ENCODE measurements around the gene XXYLT1.
"Not testable (repeated sequence)": the region's sequence is repeated elsewhere in the genome, so short reads cannot be mapped to it uniquely, and the experiment has no call there.

XXYLT1 gene, protein sequence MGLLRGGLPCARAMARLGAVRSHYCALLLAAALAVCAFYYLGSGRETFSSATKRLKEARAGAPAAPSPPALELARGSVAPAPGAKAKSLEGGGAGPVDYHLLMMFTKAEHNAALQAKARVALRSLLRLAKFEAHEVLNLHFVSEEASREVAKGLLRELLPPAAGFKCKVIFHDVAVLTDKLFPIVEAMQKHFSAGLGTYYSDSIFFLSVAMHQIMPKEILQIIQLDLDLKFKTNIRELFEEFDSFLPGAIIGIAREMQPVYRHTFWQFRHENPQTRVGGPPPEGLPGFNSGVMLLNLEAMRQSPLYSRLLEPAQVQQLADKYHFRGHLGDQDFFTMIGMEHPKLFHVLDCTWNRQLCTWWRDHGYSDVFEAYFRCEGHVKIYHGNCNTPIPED

DNA sequence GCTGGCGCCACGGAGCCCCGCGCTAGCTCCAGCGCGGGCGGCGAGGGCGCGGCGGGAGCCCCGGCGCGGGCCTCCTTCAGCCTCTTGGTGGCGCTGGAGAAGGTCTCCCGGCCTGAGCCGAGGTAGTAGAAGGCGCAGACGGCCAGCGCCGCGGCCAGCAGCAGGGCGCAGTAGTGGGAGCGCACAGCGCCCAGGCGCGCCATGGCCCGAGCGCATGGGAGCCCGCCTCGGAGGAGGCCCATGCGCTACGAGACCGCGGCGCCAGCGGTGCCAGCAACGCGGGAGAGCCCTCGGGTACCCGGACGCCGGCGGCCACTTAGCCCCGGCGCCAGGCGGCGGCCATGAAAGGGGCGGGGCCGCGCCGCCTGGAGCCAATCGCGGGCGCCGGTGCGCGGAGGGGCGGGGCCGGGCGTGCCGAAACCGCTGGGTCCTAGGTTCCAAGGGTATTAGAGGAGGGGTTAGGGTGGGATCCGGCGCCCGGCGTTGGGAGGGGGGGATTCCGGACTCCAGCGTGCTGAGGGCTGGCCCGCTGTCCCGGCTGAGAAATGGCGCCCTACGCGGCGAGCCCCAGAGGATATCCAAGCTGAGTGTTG, at the start of gene XXYLT1:
Gene XXYLT1 (minus strand): TSS at position 343 of the 593 bp plus-strand sequence. CDS start 101 bp downstream, at position 242.
- peak; percentile 93 for DNase-seq

DNA sequence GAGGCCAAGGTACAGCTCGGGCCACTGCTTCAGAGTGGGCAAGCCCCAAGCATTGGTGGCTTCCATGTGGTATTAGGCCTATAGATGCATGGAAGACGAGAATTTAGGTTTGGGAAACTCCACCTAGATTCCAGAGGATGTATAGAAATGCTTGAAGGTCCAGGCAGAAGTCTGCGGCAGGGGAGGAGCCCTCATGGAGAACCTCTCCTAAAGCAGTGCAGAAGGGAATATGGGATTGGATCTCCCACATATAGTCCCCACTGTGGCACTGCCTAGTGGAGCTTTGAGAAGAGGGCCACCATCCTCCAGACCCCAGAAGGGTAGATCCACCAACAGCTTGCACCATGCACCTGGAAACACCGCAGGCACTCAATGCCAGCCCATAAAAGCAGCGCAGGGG, 48.1 kb upstream of the XXYLT1 start:
- DNase-seq, result no peak

DNA sequence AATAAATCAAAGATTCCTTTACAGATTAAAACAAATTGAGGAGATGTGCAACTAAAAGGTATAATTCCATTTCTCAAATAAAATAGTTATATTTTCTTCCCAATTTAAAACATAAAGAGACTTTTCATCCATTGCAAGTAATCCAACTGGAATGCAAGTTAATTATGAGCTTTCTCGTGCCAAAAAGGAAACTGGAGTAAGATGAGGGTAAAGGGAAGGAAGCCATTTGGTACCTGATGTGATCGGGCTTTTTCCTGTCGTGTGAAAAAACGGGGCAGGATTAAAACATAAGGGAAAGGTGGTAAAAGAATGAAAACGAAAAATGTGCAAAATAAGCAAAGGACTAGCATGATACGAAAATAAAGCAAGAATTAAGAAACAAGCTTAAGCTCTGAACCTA, 41.8 kb upstream of the XXYLT1 start:
- no peak for DNase-seq

DNA sequence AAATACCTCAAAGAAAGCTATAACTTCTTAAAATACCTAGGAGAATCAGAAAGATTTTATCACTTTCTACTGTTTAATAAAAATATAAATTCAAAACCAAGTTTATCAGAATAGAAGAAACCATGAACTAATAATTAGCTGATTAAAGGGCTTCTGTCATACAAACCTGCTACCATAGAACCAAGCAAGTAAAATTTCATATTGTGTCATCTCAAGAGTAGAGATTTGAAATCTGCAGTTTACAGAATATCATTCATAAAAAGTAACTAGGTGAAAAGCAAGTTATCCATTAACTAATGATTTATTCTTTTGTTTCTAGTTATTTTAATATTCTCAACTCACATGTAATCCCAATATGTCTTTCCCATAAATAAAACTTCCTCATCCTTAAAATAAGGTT, 36.8 kb upstream of the XXYLT1 start:
- DNase-seq, result no peak

DNA sequence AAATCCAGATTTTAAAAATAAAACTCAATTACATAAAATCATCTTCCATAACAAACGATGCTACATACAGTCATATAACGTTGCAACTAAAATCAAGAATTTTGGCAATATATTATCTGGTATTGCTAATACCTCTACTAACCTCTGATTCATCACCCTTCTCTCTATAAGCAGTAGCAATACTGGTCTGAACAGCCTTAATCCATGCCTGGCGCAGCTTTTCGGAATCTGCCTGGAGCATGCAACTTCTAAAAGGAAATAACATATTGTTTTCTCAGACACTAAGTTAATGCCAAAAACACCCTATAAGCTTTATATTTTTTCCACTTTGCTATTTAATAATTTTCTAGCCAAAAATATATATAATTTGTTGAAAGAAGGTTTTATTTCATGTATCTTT, 35.4 kb upstream of the XXYLT1 start:
- no peak for DNase-seq

DNA sequence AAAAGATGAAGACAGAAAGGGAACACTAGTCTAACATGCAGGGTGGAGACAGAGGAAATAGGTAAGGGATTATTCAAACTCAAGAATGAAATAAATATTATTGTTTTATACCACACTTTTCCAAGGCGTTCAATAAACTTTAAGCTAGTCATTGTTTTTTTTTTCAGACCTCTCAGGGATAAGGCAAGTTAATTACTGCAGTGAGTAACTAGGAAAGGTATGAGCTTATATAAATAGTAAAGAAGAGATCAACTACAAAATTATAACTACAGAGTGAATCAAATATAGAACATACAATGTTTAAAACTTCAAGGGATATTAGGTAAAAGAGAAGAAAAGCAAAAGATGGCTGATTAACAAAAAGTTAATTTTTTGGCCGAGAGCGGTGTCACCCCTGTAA, 31.5 kb upstream of the XXYLT1 start:
- no peak for DNase-seq

DNA sequence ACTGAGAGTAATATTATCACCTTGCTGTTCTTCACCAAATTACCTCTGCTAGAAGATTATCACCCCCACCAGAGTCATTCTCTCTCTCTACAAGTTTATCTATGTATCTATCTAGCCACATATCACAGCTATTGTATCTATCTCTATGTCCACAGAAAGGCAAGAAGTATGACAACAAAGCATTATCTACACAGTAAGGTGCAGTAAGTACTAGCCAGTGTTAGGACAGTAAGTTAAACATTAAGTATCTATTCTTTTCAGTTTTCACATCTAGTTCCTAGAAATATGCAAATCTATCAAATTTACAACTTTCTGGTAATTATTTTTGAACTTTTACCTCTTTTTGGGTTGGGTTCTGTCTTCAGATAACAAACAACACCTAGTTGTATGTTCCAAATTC, 26.5 kb upstream of the XXYLT1 start:
- DNase-seq, result no peak

DNA sequence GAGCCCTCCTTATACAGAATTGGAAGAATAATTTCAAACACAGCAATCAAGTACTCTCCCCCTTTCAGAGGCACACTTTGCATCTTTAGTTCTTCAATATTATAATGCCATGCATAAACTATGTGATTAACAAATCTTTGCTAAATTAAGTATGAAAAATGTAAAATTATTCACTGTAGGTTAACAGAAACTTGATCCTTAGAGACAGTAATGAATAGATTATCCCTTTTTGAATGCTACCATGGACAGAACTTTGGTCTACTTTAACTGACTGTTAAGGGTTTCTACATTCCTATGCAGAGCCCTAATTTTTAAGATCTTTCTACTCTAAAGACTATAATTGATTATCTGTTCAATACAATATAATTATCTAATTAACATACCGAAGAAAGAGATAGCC, 25.7 kb upstream of the XXYLT1 start:
- no peak for DNase-seq

DNA sequence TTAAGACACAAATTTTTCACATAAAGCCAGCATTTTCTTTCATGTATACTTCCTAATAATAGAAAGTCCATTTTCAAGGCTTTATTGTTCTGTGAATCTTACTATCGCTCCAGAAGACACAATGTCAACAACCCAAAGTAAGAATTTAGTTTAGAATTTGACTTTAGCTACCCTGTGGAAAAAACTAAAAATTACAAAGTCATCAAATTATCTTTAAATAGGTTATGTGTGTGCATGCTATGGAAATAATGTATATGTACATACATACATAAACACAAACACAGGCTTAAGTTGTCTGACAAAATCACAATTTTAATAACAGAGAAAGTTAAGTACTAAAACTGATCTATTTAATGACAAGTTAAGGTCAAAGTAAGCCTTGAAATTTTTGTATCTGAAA, 20.2 kb upstream of the XXYLT1 start:
- DNase-seq, result no peak

DNA sequence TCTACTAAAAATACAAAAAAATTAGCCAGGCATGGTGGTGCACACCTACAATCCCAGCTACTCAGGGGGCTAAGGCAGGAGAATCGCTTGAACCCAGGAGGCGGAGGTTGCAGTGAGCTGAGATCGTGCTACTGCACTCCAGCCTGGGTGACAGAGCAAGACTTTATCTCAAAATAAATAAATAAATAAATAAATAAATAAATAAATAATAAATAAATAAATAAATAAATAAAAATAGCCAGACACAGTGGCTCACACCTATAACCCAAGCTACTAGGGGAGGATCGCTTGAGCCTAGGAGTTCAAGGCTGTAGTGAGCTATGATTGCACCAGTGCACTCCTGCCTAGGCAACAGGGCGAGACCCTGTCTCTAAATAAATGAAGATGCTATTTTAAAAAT, 19.7 kb upstream of the XXYLT1 start:
- not testable (repeated sequence) for DNase-seq

DNA sequence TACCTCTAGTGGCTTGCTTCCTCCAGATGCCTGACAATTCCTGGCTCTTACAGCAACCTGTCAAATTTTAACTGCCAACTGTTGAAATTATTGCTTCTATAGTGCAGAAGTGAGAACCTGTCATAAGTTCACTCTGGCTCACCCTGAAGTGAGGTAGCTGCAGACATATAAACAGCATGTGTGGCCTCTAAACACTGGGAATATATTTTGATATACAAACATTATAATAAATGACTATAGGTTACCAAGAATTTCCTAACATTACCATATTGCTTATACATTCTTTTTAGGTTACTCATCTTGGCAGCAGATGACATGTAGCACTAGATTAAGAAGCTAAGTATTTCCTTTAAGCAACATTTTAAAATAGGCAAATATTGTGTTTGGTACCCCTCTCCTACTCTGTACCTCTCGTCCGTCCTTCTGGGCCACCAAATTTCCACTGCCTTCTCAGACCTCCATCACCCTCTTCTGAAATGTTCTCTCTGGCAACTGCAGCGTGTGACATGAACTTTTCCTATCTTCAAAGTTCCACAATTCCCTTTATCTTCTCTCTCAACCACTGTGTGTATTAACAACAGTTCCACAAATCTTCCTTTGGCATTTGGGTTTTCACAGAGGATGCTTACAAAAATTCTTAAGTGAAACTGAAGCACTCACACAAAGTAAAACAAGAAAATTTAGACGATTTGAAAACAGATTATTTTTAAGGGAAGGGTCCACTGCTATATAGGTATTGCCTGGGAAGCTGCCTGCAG, 15.3 kb upstream of the XXYLT1 start:
- DNase-seq, result no peak

DNA sequence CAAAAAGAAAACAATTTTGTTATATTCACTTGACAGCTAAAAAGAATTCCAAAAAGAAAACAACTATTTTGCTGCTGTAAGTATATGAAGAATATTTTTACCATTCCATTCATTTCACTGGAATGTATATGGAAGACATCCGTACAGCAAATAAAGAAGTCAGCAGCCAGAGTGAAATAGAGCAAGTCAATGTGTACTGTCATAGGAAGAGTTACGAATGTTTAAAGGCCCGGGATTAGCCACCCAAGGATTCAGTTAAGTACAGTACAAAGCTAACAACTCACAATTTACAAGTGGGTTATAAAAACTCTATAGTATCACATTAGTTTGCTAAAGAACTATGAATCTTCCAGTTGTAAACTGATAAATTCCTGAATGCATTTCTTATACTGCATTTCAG, 14.4 kb upstream of the XXYLT1 start:
- DNase-seq, result no peak

DNA sequence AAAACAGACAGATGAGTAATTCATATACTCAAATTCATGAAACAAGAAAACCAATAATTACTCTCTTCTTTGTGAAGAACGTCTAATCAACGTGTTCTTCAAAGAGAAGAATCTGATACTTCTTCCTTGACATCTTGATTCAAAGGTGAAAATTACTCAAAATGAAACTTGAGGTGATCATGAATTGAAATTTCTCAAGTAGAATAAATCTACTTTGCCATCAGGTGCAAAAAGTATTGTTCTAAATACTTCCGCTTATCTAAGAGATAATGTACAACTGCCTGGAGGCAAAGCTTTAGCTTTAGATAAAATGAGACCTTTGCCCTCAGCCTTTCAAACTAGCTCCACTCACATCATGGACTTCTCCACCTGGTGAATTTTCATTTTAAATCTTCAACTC, 13.9 kb upstream of the XXYLT1 start:
- no peak for DNase-seq

DNA sequence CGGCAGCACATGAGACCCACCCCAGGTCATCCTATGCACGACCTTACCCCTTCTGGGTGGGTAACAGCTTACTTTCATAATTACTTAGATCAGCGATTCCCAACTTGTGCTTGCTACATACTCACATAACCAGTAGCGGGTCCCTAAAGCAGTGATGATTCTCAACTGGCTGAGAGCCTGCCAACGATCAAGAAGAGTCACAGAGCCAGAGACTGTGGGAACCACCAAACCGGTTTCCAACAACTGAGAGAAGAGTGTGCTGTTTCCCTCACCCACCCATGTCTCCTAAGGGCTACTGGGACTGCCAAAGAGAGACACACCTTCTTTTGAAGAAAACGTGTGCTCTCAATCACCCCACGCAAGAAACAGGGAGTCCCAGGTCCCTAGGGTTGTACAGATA, 12.0 kb upstream of the XXYLT1 start:
- no peak for DNase-seq

DNA sequence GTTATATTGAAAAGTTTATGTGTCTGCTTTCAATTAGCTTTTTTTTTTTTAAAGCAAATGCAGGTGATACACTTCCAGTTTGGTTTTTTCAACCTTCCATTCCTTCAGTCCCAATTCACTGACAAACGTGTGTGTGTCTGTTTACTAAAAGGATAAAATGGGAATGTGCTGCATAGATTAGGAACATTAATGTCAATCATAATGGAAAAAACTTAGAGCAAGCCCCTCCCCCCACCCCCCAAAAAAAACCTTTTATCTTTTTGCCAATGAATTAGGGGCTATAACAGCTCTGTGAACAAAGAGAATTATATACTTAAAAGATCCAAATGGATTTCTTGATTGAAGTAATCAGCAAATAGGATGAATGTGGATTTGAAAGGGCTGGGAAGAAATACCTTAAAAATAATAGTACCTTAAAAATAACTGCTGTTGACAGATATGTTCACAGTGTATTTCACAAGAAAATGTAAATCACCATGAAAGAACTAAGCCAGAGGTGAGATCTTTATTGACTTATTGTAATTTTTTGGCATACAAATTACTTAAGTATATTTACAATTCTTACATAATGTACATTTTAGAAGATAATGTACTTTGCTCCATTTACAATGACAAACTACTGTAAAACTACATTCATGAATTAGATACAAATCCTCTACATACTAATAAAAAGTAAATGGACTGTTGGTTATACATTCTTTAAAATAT, 3.5 kb upstream of the XXYLT1 start:
- no peak for DNase-seq

DNA sequence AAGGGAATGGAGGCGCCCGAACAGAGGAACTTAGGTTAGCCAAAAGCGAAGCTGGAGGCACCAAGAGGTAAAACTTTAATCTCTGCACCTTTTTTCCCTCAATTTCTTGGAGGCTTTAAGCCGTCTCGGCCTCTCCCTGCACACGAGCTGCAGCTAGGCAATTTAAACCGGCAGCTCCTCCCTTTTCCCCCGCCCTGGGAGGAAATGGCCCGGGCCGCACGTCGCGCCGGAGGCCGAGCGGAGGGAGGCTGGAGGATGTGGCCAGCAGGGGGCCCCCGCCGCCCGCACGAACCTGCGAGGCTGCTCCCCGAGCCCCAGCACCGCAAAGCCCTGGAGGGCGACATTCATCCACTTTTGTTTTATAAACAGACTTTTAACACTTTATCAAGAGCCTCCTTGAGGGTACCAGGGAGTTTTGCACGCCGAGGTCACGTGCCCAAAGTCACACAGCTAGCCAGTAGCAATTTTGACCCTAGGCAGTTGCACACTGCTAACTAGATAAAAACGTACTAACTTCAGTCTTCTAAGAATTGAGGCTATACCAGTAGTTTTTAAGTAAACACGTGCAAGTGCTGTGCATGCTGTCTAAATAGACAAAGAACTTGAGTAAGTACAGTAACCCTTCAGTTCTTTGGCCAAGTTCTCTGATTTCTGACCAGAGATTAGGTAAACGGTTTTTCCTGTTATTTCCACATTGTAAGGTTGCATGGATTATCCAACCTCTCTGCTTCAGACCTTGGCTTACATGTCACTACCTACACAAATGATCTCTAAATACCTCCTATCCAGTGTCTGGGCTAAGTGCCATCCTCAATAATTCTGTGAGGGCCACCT, 668 bp upstream of the XXYLT1 start:
- peak; percentile 94 for DNase-seq

DNA sequence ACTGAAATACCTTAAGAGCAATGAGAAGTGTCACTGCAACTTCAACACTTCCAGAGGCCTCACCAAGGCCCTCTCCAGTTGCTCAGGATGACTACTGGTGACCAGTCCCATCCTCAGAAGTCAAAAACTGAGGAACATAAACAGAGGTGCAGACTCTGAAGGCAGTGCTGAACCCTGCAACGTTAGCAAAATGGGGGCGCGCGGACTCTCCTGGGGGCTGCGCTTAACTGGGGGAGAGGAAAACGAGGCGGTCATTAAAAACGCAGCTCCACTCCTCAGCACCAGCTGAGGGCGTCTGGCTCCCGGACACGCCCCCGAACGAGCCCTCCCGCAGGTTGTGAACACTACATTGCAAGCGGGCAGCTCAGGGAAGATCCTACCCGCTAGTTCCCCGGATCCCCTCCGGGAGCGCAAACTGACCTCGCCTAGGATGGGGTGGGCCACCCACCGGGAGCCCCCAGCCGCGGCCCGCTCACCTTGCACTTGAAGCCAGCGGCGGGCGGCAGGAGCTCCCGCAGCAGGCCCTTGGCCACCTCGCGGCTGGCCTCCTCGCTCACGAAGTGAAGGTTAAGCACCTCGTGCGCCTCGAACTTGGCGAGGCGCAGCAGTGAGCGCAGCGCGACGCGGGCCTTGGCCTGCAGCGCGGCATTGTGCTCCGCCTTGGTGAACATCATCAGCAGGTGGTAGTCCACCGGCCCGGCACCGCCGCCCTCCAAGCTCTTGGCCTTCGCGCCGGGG, 711 bp downstream of the XXYLT1 start:
- peak; percentile 60 for DNase-seq

DNA sequence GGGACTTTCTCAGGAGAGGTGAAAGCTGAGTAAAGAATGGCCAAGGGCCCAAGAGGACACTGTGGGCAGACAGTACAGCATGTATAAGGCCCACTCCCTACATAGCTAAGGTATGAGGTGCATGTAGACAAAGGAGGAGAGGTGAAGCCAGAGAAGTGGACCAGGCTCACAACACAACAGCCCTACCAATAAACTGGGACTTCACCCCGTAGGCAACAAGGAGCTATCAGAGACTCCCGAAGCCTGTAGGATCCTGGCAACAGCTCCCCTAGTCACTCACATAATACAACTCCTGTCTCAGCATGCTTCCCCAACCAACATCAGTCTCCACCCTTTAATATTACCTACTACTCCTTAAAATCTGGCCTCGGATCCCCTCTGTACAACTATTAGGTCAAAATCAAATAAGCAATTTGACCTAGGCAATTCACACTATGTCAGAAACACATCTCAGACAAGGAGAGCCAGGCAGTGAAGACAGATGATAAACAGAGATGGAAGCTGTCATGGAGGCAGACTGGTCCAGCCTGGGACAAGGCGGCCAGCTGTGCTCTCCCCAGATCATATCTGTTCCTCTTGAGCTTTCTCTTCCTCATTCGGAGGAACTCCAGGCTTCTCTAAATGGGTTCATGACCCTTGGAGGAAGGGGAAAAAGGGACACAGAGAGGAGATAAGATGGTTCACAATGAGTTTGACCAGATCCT, 1.4 kb downstream of the XXYLT1 start:
- no peak for DNase-seq

DNA sequence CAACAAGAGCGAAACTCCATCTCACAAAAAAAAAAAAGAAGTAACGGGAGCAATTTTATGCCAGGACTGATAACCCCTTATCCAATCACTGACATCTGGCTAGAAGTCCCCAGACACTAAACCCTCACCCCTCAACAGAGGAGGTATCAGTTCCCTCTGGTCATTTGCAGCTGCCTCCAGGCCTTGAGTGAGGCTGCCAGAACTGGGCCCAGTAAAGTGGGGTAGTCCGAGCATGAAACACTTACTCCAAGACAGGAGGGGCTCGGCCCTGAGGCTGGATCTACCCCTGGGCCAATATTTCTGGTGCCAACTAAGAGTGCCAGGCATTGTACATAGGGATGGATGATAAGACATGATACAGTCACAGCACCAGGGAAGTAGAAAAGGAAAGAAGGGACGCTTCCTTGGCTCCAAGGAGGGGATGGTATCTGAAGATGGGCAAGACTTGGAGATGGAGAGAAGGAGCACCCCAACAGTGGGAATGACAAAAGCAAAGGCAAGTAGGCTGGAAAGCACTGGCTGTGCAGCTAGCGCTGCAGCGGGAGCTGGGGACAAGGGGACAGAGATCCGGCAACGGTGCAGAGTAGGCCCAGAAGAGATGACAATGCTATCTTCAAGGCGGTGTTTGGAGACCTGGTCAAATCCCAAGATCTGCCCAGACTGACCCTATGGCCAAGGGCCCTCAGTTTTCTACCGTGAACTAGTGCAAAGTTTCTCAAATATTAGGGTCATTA, 2.2 kb downstream of the XXYLT1 start:
- DNase-seq, result no peak

DNA sequence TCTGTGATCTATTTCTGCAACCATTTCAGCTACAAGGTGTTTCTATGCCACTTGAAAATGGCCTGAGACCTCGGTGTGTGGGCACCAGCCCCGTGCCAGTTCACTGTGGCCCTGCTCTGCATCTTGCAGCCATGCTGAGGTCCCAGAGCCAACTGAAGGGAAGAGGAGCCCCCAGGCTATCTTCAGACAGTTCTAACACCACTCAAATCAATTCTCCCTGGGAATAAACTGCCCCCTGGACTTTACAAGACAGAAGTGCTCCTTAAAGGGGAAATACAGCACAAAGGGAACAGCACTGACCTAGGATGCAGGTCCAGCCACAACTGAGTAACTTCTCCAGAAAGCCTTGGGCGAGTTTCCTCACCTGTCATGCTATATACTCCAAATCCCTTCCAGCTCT, 3.9 kb downstream of the XXYLT1 start:
- no peak for DNase-seq
